Esophagus muscularis mucosa (tissue), 4 donors: ENCODE results near the gene CPSF3. TPM values are rescaled to one million over a fixed set of nuclear protein-coding genes. Genes with fewer than 3 reads are reported as not detected.
A peak's percentile ranks its signal among the peaks of the same experiment; 100 is the strongest.
"Not testable (repeated sequence)": the region's sequence is repeated elsewhere in the genome, so short reads cannot be mapped to it uniquely, and the experiment has no call there.

Source experiments
- DNase-seq: peaks from one replicate; pipeline ENCODE4 v3.0.0-alpha.2; 2017; ENCODE audit errors: extremely low spot score
- H3K27ac ChIP-seq, 4 donors: fragments of 200-600 bp; sonication (generic); replicated peaks in 1 of 4; 1 replicate in 3 of 4; 2 replicates in 1 of 4; pipeline ENCODE4 v1.5.1; 2016 to 2019; ENCODE audit warnings: mild to moderate bottlenecking in 1 of 4
- H3K27me3 ChIP-seq, 4 donors: fragments of 200-600 bp; sonication (generic); one replicate each; pipeline versions ENCODE4 v1.5.1 to v1.6.0; 2016 to 2019
- H3K36me3 ChIP-seq, 4 donors: fragments of 200-600 bp; sonication (generic); one replicate each; pipeline ENCODE4 v1.5.1; 2016 to 2019
- H3K4me1 ChIP-seq, 4 donors: fragments of 200-600 bp; sonication (generic); one replicate each; pipeline ENCODE4 v1.5.1; 2016 to 2019
- H3K4me3 ChIP-seq, 4 donors: fragments of 200-600 bp; sonication (generic); 1 replicate in 2 of 4; 2 replicates in 2 of 4; pipeline ENCODE4 v1.5.1; 2016 to 2019; ENCODE audit warnings: mild to moderate bottlenecking in 4 of 4, moderate library complexity in 1 of 4
- H3K9me3 ChIP-seq, 4 donors: fragments of 200-600 bp; sonication (generic); 1 replicate in 3 of 4; 2 replicates in 1 of 4; pipeline ENCODE4 v1.5.1; 2016 to 2019
- CTCF ChIP-seq, 3 experiments: fragments of 200-600 bp in 2 of 3; fragments of 450-650 bp in 1 of 3; sonication (generic) in 2 of 3; IDR thresholded peaks; one replicate each; pipeline ENCODE4 v1.5.1; 2017 to 2019; ENCODE audit warnings: antibody characterized with exemption in 3 of 3, mild to moderate bottlenecking in 2 of 3, moderate library complexity in 1 of 3
- EP300 ChIP-seq: sonication (generic); formaldehyde crosslinking; IDR thresholded peaks from one replicate; pipeline ENCODE4 v1.6.1; 2017; ENCODE audit warnings: antibody characterized with exemption
- POLR2A ChIP-seq: fragments of 450-650 bp; IDR thresholded peaks from one replicate; pipeline ENCODE4 v1.6.1; 2017; ENCODE audit warnings: antibody characterized with exemption, moderate library complexity, mild to moderate bottlenecking, low read depth
- POLR2AphosphoS5 ChIP-seq, 2 donors: sonication (generic); formaldehyde crosslinking; IDR thresholded peaks; one replicate each; pipeline ENCODE4 v1.6.1; 2017; ENCODE audit warnings: antibody characterized with exemption in 2 of 2
- WGBS: methylation state at CpG from one replicate; pipeline ENCODE4 v1.1.5; 2018; 5-methylcytosine and 5-hydroxymethylcytosine counted together
- intact Hi-C: fragments of 100-400 bp; cut with DNase I; formaldehyde crosslinking; loops from one replicate; pipeline ENCODE4 v1.15.1; 2023
- total RNA-seq, 4 donors: library from RNA; depleted of rRNA; stranded (reverse); fragments of >200 nt; gene quantifications; one replicate each; pipeline versions ENCODE4 v1.1.0 to v1.2.1, GENCODE V29; 2016

CPSF3 gene
- total RNA-seq, 4 donors from 2014 or later = 18.3 to 22.8 (median 20.7) TPM

DNA sequence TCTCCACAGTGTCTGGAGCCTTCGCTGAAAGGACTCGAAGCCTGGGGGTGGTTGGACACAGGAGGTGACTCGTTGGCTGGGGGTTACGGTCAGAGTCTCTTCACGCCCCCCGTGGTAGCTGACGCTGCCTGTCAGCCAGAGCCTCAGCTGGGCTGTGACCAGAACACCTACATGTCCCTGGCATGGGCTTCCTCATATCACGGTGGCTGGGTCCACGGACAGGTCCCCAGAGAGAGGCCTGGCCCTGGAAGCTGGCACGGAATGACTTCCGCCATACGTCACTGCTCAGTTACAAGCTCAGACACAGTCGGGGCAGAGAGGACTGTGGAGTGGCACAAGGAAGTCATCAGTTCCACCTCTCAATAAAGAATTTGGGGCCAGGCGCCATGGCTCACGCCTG lies 28.6 kb upstream of the CPSF3 start:
- peaks cover 8 to 55% (median 39%) of the 10 kb centered on the region in 4 donors for H3K36me3 ChIP-seq
- no peak overlapping the region for H3K4me3 ChIP-seq
- H3K27me3 ChIP-seq = no peaks in the 10 kb centered on the region
- TF ChIP-seq POLR2A (no peak), CTCF (IDR thresholded peaks at IDR 0.05) (no peak), POLR2AphosphoS5 (IDR thresholded peaks at IDR 0.05) (no peak), EP300 (no peak)
- H3K27ac ChIP-seq = no peak overlapping the region
- peaks cover 18 to 35% (median 31%) of the 10 kb centered on the region in 4 donors for H3K4me1 ChIP-seq
- no peaks in the 10 kb centered on the region for H3K9me3 ChIP-seq
- no peak for DNase-seq
- WGBS = 94% methylated on average over 14 of the region's 15 CpGs
- intact Hi-C loops = no loop called here

DNA sequence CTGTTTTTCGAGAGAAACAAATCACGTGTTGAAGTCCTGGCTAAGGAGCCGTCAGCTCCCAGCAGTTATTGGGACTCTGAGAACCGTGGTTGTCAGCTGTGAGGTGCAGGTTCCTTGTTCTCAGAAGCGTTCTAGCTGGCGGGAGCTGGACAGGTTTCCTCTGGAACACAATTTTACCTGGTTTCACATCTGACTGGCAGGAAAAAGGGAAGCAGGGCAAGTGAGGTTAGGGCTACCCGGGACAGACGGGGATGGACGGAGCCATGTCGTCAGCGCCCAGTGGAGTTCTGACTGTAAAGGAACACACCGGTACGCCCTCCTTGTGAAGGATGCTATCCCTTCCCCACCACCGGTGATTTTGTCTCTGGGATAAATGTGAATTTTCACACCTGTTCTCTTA lies 26.3 kb upstream of the CPSF3 start:
- no peak for DNase-seq
- 95% methylated on average over 14 of the region's 14 CpGs for WGBS
- H3K4me3 ChIP-seq = no peak overlapping the region
- H3K36me3 ChIP-seq = peaks cover 11 to 52% (median 44%) of the 10 kb centered on the region in 4 donors
- H3K27me3 ChIP-seq = no peaks in the 10 kb centered on the region
- TF ChIP-seq POLR2A = no peak
- no peak for TF ChIP-seq POLR2AphosphoS5 (IDR thresholded peaks at IDR 0.05)
- TF ChIP-seq EP300 = no peak
- no peak for TF ChIP-seq CTCF (IDR thresholded peaks at IDR 0.05)
- intact Hi-C loops = no loop called here
- no peaks in the 10 kb centered on the region for H3K9me3 ChIP-seq
- H3K4me1 ChIP-seq = peaks cover 16 to 33% (median 30%) of the 10 kb centered on the region in 4 donors
- no peak overlapping the region for H3K27ac ChIP-seq

DNA sequence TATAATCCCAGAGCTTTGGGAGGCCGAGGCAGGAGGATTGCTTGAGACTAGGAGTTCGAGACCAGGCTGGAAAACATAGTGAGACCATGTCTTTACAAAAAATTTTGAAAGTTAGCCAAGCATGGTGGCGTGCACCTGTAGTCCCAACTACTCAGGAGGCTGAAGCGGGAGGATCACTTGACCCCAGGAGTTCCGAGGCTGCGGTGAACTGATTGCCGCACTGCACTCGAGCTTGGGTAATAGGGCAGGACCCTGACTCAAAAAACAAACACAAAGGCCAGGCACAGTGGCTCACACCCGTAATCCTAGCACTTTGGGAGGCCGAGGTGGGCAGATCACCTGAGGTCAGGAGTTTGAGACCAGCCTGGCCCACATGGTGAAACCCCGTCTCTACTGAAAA lies 25.2 kb upstream of the CPSF3 start:
- H3K9me3 ChIP-seq, intact Hi-C loops, H3K27me3 ChIP-seq, H3K4me3 ChIP-seq, DNase-seq: not testable (repeated sequence)
- peak overlapping the region; percentile 40 to 80 (median 64) for H3K27ac ChIP-seq
- H3K4me1 ChIP-seq = peaks cover 8 to 26% (median 23%) of the 10 kb centered on the region in 4 donors
- H3K36me3 ChIP-seq = peaks cover 11 to 60% (median 50%) of the 10 kb centered on the region in 4 donors
- WGBS = 95% methylated on average over 11 of the region's 11 CpGs

DNA sequence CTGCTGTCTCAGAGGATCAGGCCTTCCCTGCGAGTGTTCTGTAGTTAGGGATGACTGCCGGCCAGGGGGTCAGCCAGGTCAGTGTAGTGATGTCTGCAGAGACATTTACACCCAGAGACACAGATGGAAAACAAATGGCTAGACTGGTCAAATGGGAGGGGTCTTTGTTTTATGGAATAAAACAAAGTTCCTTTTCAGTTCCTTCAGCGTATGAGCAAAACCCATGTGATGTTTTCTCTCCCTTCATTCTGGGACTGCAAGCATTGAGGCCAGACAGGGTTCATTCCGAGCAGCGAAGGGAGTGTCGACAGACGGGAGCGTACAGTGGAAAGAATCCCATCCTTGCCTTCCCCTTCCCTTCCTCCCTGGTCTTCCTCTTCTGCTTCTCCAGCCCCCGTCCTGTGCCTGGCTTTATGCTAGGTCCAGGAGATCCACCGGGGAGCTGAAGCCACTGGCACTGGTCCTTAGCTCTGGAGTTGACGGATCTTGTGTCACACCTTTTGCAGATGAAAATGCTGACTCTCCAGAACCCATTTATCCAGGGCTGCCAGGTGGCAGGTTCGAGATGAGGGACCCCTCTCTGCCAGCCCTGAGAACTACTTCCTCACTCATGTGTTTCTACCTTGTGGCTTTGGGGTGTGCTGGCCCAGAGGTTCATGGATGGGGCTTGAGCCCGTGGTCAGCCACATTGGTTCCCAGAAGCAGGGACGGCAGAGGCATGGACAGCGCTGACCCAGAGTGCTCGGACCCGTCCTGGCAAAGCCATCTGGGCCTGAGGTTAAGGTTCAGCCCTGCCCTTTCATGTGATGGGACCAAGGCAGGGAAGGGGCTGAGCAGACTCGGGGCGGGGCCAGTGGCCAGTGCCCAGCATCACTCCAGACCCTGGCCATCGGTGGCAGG lies 24.3 kb upstream of the CPSF3 start:
- H3K36me3 ChIP-seq = peaks cover 11 to 67% (median 44%) of the 10 kb centered on the region in 4 donors
- H3K4me1 ChIP-seq = peaks cover 14 to 31% (median 28%) of the 10 kb centered on the region in 4 donors
- no peak for DNase-seq
- H3K4me3 ChIP-seq = no peak overlapping the region
- no peaks in the 10 kb centered on the region for H3K9me3 ChIP-seq
- TF ChIP-seq POLR2AphosphoS5 (IDR thresholded peaks at IDR 0.05) (peak; percentile 57 to 70), EP300 (no peak)
- H3K27me3 ChIP-seq = no peaks in the 10 kb centered on the region
- WGBS = 71% methylated on average over 15 of the region's 20 CpGs
- H3K27ac ChIP-seq = peak overlapping the region; percentile 62 to 80 (median 64)
- intact Hi-C loops = no loop called here

DNA sequence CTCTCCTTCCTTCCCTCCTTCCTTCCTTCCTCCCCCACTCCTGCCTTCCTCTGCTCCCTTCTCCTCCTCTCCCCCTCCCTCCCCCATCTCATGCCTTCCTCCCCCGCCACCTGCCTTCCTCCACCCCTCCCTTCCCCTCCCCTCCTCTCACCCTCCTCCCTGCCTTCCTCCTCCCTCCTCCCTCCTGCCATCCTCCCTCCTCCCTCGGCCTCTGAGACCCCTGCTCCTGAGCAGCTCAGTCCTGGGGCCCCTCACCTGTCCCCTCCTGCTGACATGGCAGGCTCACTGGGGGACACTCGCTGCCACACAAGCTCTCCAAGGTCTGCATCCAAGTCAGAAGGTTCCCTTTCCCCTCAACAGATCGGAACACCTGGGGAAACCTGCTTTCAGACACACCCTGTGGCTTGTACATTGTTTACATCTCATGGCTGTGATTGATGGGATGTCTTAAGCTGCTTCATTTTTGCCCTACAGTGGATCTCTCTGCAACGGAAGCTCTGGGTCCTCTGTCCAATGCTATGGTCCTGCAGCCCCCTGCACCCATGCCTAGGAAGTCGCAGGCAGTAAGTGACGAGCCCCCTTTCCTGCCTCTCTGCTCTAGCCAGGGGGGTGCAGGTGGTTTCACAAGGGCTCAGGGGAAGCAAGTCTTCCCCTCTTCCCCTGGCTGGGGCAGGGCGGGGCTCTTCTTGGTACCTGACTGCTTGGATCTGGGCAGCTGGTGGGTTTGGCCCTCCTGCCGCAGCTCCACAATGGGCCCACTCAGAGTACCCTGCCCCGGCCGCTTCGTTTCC lies 23.0 kb upstream of the CPSF3 start:
- intact Hi-C loops = no loop called here
- DNase-seq = no peak
- H3K27me3 ChIP-seq = no peaks in the 10 kb centered on the region
- no peak overlapping the region for H3K4me3 ChIP-seq
- H3K36me3 ChIP-seq = peaks cover 11 to 56% (median 34%) of the 10 kb centered on the region in 4 donors
- TF ChIP-seq POLR2A (no peak), CTCF (IDR thresholded peaks at IDR 0.05) (no peak), EP300 (no peak), POLR2AphosphoS5 (IDR thresholded peaks at IDR 0.05) (no peak)
- H3K27ac ChIP-seq = peak overlapping the region in 3 of 4 donors; percentile 20 to 66 (median 62)
- no peaks in the 10 kb centered on the region for H3K9me3 ChIP-seq
- WGBS = 86% methylated on average over 10 of the region's 12 CpGs
- peaks cover 19 to 43% (median 39%) of the 10 kb centered on the region in 4 donors for H3K4me1 ChIP-seq
